SK-N-MC (cell line): Measurements from ENCODE around the gene NR2F2.

Source experiments
- EZH2 ChIP-seq: fragments of 200-600 bp; sonication (generic); IDR thresholded peaks from one replicate; pipeline ENCODE4 v1.6.1; 2017; ENCODE audit warnings: antibody characterized with exemption
- POLR2AphosphoS5 ChIP-seq: IDR thresholded peaks from 2 replicates; pipeline ENCODE4 v1.6.1; 2012; ENCODE audit warnings: mild to moderate bottlenecking, low read depth, low read length, borderline replicate concordance

- TF ChIP-seq POLR2AphosphoS5, result no peak
- no peak for TF ChIP-seq EZH2
Measured at GRCh38 chr15:96323319-96324145, 7.0 kb upstream of the NR2F2 start.
